Upper lobe of left lung (tissue), 4 donors: ENCODE results near the gene AGRN.

Experiments used
- CTCF ChIP-seq, 6 experiments: fragments of 450-650 bp in 4 of 6; fragments of 200-600 bp in 2 of 6; sonication (generic) in 2 of 6; IDR thresholded peaks; one replicate each; pipeline ENCODE4 v1.5.1; 2016 to 2019; ENCODE audit warnings: antibody characterized with exemption in 6 of 6
- POLR2A ChIP-seq, 4 donors: fragments of 450-650 bp; IDR thresholded peaks; one replicate each; pipeline ENCODE4 v1.5.1; 2016 to 2017; ENCODE audit warnings: antibody characterized with exemption in 4 of 4, mild to moderate bottlenecking in 2 of 4
- POLR2AphosphoS5 ChIP-seq, 2 donors: sonication (generic); formaldehyde crosslinking; IDR thresholded peaks; one replicate each; pipeline ENCODE4 v1.5.1; 2017; ENCODE audit warnings: antibody characterized with exemption in 2 of 2

- TF ChIP-seq CTCF (IDR thresholded peaks at IDR 0.05) (no peak), POLR2AphosphoS5 (IDR thresholded peaks at IDR 0.05) (no peak), POLR2A (IDR thresholded peaks at IDR 0.05) (peak in 1 of 4 donors; percentile 9)
Measured at GRCh38 chr1:1068517-1069055, 48.7 kb downstream of the AGRN start.
